Activated CD4-positive, CD25-positive, alpha-beta regulatory T cell treated with anti-CD3 and anti-CD28 coated beads, Interleukin-2, amount 50 U/mL, for 24 hours (primary cell): ENCODE measurements around the gene ARHGAP45.

Experiments
- ATAC-seq, 2 donors: fragments of 150-1000 bp; cut with Tn5 transposase; one replicate each; pipeline ENCODE4 v1.10.0; 2021; ENCODE audit warnings: mild to moderate bottlenecking in 1 of 2, moderate library complexity in 1 of 2

The ARHGAP45 gene

GRCh38 chr19:1070931-1071791 is 4.2 kb downstream of the ARHGAP45 start:
- no peak for ATAC-seq

- ATAC-seq, result no peak
Measured at GRCh38 chr19:1072371-1073015, 5.5 kb downstream of the ARHGAP45 start.

GRCh38 chr19:1073063-1073955 is 6.3 kb downstream of the ARHGAP45 start:
- ATAC-seq, result no peak

DNA sequence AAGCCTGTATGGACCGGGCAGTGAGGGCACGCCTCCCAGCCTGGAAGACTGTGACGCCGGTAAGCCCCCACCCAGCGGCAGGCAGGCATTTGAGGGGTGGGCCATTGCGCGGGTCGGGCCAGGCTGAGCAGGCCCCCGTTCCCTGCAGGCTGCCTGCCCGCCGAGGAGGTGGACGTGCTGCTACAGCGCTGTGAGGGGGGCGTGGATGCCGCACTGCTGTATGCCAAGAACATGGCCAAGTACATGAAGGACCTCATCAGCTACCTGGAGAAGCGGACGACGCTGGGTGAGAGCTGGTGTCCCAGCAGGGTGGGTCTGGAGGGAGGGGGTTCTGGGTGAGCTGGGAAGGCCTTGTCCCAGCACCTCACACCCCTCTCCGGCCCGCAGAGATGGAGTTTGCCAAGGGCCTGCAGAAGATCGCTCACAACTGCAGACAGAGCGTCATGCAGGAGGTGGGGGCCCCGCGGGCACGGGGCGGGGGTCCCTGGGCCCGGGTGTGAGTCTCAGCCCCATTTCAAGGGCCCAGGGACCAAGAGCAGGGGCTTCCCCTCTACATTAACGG is 7.1 kb downstream of the ARHGAP45 start:
- ATAC-seq, result no peak

- peak; percentile 15 for ATAC-seq
Measured at GRCh38 chr19:1074544-1075283, 7.7 kb downstream of the ARHGAP45 start.

DNA sequence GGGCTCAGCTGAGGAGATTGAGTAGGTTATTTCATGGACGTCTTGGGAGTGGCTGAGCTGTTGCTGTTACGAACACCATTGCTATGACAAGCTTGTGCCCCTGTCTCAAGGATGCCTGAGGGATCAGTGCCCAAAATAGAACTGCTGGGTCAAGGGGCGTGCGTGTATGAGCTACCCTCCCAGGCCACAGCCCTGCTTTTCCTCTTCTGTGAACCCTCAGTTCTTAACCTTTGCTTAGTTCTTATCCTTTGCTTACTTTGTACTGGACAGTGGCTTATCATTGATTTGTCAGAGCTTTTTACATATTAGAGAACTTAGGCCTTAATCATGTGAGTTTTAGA is 9.0 kb downstream of the ARHGAP45 start:
- ATAC-seq, result no peak

- peak; percentile 91 to 92 for ATAC-seq
Measured at GRCh38 chr19:1076951-1077350, 10.0 kb downstream of the ARHGAP45 start.

DNA sequence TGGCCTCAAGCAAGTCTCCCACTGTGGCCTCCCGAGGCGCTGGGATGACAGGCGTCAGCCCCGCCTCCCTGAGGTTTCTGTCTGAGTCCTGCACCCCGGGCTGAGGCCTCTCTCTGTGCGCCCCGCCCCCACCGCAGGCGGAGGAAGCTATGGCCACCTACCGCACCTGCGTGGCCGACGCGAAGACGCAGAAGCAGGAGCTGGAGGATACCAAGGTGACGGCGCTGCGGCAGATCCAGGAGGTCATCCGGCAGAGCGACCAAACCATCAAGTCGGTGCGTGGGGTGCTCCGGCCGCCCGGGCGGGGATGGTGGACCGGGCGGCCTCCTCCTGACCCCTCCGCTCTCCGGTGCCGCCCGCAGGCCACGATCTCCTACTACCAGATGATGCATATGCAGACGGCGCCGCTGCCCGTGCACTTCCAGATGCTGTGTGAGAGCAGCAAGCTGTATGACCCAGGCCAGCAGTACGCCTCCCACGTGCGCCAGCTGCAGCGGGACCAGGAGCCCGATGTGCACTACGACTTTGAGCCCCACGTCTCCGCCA is 12.7 kb downstream of the ARHGAP45 start:
- ATAC-seq, result no peak

DNA sequence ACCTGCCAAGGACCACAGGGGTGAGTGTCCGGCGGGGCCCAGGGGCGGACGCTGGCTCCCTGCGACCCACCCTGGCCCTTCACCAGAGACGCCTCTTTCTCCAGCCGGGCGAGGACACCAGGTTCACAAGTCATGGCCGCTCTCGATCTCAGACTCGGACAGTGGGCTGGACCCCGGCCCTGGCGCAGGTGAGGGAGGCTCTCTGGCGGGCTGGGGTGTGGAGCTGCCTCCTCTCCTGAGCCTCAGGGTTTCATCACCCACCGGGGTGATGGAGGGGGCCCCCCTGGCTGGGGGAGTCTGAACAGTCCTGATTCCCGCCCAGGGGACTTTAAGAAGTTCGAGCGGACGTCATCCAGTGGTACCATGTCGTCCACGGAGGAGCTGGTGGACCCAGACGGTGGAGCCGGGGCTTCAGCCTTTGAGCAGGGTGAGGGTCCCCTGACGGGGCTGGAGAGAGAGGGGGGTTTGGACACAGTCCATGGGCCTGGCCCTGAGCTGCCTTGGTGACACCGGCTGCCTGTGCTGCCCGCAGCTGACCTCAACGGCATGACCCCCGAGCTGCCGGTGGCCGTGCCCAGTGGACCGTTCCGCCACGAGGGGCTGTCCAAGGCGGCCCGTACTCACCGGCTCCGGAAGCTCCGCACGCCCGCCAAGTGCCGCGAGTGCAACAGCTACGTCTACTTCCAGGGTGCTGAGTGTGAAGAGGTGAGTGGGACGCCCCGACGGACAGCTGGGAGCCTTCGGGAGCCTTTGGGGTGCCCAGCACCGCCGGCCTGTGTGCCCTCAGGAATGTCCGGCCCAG is 13.6 kb downstream of the ARHGAP45 start:
- no peak for ATAC-seq

DNA sequence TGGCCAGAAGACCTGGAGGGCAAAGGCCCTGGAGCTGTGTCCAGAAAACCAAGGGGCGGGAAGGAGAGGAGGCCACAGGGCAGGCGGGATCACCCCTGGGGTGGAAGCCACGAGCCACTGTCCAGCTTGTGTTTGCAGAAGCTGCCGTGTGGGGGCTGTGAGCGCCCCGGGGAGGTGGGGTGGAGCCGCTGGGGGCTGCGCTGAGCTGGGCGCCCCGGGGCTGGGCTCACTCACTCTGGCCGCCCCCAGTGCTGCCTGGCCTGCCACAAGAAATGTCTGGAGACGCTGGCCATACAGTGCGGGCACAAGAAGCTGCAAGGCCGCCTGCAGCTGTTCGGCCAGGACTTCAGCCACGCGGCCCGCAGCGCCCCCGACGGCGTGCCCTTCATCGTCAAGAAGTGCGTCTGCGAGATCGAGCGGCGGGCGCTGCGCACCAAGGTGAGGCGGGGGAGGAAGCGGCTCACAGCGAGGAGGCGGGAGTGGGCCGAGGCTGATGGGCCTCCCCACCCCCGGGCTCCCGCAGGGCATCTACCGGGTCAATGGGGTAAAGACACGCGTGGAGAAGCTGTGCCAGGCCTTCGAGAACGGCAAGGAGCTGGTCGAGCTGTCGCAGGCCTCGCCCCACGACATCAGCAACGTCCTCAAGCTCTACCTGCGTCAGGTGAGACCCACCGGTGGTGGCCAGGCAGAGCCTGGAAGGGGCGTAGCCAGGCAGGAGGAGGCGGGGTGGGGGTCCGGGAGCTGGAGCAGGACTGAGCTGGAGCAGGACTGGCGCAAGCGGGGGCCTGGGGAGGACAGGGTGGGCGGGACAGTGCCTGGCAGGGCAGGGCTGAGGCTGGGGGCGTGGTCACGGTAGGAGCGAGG is 14.6 kb downstream of the ARHGAP45 start:
- ATAC-seq, result no peak

GRCh38 chr19:1082165-1082927 is 15.4 kb downstream of the ARHGAP45 start:
- peak; percentile 50 to 62 for ATAC-seq

- ATAC-seq, result no peak
Measured at GRCh38 chr19:1082928-1083816, 16.2 kb downstream of the ARHGAP45 start.

DNA sequence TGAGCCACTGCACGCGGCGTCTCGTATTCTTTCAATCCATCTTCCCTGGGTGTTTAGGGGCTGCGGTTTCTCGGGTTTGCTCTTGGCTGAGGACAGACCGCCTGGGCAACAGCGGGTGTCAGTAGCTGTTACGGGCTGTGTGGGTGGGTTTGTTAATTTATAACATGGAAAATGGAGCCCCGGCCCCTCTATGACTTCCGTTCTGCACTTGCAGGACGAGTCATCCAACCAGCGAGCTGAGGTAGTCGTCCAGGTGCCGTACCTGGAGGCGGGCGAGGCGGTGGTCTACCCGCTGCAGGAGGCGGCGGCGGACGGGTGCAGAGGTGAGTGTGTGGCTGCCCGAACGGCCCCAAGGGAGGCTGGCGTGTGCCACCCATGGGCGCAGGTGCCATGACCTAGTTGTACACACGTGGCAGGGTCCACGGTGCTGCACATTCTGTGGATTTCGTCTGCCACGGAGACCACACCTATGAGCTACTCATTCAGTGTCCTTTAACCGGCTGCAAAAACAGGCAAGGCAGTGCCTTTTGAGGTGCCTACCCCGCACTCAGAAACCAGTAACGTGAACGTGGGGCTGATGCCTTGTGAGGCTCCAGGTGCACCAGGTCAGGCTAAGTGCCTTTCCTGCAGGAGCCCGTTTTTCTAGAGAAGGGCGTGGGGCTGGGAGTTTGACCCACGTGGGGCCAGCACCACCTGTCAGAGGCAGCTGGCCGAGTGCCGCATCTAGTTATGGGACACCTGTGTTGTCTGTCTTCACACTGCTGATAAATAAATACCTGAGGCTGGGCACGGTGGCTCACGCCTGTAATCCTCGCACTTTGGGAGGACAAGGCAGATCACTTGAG is 17.3 kb downstream of the ARHGAP45 start:
- ATAC-seq, result no peak

DNA sequence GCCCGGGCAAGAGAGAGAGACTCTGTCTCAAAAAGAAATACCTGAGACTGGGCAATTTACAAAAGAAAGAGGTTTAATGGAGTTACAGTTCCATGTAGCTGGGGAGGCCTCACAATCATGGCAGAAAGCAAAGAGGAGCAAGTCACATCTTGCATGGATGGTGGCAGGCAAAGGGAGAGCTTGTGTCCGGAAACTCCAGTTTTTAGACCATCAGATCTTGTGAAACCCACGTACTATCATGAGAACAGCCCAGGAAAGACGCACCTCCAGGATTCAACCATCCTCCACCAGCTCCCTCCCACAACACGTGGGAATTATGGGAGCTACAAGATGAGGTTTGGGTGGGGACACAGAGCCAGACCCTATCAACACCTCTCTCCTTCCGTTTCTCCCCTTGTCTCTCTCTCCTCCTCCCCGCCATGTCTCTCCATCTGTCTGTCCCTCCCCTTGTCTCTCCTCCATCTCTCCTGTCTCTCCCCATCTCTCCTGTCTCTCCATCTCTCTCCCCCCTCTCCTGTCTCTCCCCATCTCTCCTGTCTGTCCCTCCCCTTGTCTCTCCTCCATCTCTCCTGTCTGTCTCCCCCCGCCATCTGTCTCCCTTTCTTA is 18.2 kb downstream of the ARHGAP45 start:
- ATAC-seq, result no peak

DNA sequence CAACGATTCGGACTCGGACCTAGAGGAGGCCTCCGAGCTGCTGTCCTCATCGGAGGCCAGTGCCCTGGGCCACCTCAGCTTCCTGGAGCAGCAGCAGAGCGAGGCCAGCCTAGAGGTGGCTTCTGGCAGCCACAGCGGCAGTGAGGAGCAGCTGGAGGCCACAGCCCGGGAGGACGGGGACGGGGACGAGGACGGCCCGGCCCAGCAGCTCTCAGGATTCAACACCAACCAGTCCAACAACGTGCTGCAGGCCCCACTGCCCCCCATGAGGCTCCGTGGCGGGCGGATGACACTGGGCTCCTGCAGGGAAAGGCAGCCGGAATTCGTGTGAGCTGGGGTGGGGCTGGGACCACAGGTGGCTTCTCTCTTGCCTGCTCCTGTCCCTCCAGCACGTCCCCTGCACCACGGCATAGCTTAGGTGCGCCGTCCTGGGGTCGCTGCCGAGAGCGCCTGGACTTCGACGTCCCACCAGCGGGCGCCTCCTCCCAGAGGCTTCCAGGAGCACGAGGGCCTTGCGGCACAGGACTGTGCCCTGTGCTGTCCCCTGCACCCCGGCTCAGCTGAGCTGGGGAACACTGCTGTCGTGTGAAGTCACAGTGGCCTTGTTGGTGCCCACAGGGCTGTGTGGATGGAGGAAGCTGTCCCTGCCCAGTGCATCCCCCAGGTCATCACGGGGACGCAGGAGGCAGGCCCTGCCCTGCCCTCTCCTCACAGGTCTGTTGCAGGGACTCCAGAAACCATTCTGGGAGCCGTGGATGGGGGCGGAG is 18.9 kb downstream of the ARHGAP45 start:
- no peak for ATAC-seq

- ATAC-seq, result no peak
Measured at GRCh38 chr19:1086613-1087012, 19.6 kb downstream of the ARHGAP45 start.
